Stimulated activated naive CD8-positive, alpha-beta T cell treated with anti-CD3 and anti-CD28 coated beads, Interleukin-15, Interleukin-2, amounts not matched to agents 100 ng/mL and 50 ng/mL, for 24 hours (primary cell): ENCODE results near the gene DMXL1.
"Not testable (repeated sequence)": the region's sequence is repeated elsewhere in the genome, so short reads cannot be mapped to it uniquely, and the experiment has no call there.

Experiments
- H3K27ac Mint-ChIP-seq: one replicate; pipeline ENCODE4 v1.8.0; 2021; ENCODE audit warnings: mild to moderate bottlenecking, mixed read lengths
- H3K27me3 Mint-ChIP-seq: one replicate; pipeline ENCODE4 v1.8.0; 2021; ENCODE audit warnings: mixed read lengths
- H3K36me3 Mint-ChIP-seq: one replicate; pipeline ENCODE4 v1.8.0; 2021; ENCODE audit warnings: low read depth, mixed read lengths
- H3K4me1 Mint-ChIP-seq: one replicate; pipeline ENCODE4 v1.8.0; 2021; ENCODE audit warnings: low read depth, mixed read lengths
- H3K4me3 Mint-ChIP-seq: one replicate; pipeline ENCODE4 v1.8.0; 2021; ENCODE audit warnings: mild to moderate bottlenecking, mixed read lengths
- H3K9me3 Mint-ChIP-seq: one replicate; pipeline ENCODE4 v1.8.0; 2021; ENCODE audit warnings: mixed read lengths

The DMXL1 gene

DNA sequence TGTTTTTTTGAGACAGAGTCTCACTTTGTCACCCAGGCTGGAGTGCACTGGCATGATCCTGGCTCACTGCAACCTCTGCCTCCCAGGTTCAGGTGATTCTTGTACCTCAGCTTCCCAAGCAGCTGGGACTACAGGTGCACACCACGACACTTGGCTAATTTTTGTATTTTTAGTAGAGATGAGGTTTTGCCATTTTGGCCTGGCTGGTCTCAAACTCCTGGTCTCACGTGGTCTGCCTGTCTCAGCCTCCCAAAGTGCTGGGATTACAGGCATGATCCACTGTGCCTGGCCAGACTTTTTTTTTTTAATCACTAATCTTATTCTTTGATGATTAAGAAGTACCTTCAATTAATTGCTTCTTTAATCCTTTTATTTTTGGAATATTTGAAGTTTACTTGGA lies 114.6 kb downstream of the DMXL1 start:
- H3K4me3 Mint-ChIP-seq, H3K9me3 Mint-ChIP-seq, H3K27ac Mint-ChIP-seq, H3K36me3 Mint-ChIP-seq, H3K27me3 Mint-ChIP-seq: not testable (repeated sequence)
- H3K4me1 Mint-ChIP-seq: peaks cover 14% of the 10 kb centered on the region

DNA sequence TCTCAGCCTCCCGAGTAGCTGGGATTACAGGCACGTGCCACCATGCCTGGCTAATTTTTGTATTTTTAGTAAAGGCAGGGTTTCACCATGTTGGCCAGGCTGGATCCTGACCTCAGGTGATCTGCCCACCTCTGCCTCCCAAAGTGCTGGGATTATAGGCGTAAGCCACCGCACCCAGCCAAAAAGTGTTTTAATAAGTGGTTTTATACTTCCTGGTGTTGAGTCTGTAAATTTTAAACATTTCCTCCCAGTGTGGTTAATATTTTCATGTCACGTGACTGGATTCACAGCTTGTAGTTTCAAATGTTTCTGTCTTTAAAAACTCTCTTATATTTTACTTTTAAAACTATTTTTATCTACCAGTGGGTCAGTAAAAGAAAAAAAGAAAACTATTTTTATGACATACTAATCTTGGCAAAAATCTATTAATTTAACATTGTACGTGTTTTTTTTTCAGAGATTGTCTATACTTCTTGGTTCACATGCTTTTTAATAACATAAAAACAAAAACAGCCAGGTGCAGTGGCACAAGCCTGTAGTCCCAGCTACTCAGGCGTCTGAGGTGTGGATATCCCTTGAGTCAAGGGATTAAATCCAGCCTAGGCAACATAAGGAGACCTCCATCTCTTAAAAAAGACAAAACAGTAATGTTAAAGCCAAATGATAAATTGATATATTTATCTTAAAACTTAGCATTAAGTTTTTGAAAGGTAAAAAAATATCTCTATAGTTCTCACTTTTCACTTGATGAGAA lies 117.1 kb downstream of the DMXL1 start:
- H3K4me3 Mint-ChIP-seq: no peak overlapping the region
- peaks cover 14% of the 10 kb centered on the region for H3K36me3 Mint-ChIP-seq
- no peaks in the 10 kb centered on the region for H3K27me3 Mint-ChIP-seq
- no peaks in the 10 kb centered on the region for H3K9me3 Mint-ChIP-seq
- H3K4me1 Mint-ChIP-seq: peaks cover 14% of the 10 kb centered on the region
- H3K27ac Mint-ChIP-seq: no peak overlapping the region

DNA sequence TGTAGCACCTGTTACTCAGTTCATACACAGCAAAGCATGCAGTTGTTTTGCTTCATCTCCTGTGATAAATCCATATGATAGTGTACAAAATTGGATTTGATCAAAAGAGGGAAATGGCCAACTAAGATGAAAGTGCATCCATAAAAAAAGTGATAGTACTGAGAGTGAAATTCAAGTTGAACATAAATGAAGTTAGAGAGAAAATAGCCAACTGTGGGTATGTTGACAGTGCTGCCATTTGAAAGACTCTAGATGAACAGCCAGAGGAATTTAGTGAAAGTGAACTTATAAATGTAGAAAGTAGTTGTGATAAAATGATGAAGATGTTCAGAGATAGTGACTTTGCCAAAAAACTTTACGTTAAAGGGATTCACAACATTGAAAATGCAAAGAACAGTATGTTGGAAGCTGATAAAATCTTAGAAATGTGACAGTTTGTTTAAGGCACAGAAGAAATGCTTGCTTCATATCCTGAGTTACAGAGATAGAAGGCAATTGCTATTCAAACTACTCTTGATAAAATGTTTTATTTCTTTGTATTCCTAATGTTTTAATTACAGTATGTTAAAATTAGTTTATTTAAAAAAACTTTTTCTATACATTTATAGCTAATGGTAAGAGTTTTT lies 119.7 kb downstream of the DMXL1 start:
- Mint-ChIP-seq H3K4me3 (no peak overlapping the region), H3K4me1 (peaks cover 14% of the 10 kb centered on the region), H3K27ac (no peak overlapping the region), H3K27me3 (no peaks in the 10 kb centered on the region), H3K36me3 (peaks cover 19% of the 10 kb centered on the region), H3K9me3 (no peaks in the 10 kb centered on the region)

DNA sequence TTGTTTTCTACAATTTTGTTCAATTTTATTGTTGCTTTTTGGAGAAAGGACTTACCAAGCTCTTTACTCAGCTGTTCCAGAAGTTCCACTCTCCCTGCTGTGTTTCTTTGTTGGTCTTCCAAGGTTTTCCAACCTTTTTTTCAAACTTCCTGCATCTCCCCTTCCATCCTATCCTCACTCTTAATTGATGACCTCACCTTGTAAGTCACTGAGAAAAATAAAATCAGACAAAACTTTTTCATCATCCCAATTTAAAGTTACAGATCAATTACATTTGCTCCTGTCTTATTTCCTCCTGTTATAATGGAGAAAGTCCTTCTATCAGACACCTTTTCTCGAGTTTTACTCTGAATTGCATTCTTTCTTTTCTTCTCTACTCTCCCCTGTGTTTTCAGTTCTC lies 121.1 kb downstream of the DMXL1 start:
- no peak overlapping the region for H3K27ac Mint-ChIP-seq
- no peak overlapping the region for H3K4me3 Mint-ChIP-seq
- H3K27me3 Mint-ChIP-seq: no peaks in the 10 kb centered on the region
- peaks cover 14% of the 10 kb centered on the region for H3K4me1 Mint-ChIP-seq
- peaks cover 30% of the 10 kb centered on the region for H3K36me3 Mint-ChIP-seq
- no peaks in the 10 kb centered on the region for H3K9me3 Mint-ChIP-seq

DNA sequence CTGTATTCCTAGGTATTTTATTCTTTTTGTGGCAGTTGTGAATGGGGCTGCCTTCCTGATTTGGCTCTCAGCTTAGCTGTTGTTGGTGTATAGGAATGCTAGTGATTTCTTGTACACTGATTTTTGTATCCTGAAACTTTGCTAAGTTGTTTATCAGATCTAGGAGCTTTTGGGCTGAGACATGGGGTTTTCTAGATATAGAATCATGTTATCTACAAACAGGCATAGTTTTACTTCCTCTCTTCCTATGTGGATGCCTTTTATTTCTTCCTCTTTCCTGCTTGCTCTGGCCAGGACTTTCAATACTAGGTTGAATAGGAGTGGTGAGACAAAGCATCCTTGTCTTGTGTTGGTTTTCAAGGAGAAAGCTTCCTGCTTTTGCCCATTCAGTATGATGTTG lies 129.9 kb downstream of the DMXL1 start:
- Mint-ChIP-seq H3K4me3 (no peak overlapping the region), H3K27me3 (no peaks in the 10 kb centered on the region), H3K36me3 (peaks cover 60% of the 10 kb centered on the region), H3K9me3 (peaks cover 4% of the 10 kb centered on the region), H3K27ac (no peak overlapping the region), H3K4me1 (peaks cover 12% of the 10 kb centered on the region)

DNA sequence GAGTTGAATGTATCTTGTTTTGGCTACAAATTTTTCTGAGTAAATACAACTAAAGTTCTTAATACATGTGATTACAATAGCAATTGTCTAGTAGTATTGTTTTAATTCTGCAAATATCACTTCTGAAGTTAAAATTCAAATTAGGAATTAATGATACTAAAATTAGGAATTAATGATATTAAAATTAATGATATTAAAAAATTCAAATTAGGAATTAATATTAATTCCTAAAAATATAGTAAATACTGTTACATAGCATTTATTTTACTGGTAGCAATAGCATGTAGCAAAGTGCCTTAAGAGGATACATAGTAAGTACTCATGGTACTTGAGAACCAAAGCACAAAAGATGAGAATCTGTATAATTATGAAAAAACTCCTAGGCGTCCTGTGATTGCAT lies 136.2 kb downstream of the DMXL1 start:
- H3K4me1 Mint-ChIP-seq: peaks cover 5% of the 10 kb centered on the region
- no peak overlapping the region for H3K27ac Mint-ChIP-seq
- H3K27me3 Mint-ChIP-seq: no peaks in the 10 kb centered on the region
- peaks cover 28% of the 10 kb centered on the region for H3K36me3 Mint-ChIP-seq
- H3K4me3 Mint-ChIP-seq: no peak overlapping the region
- H3K9me3 Mint-ChIP-seq: peaks cover under 1% of the 10 kb centered on the region

DNA sequence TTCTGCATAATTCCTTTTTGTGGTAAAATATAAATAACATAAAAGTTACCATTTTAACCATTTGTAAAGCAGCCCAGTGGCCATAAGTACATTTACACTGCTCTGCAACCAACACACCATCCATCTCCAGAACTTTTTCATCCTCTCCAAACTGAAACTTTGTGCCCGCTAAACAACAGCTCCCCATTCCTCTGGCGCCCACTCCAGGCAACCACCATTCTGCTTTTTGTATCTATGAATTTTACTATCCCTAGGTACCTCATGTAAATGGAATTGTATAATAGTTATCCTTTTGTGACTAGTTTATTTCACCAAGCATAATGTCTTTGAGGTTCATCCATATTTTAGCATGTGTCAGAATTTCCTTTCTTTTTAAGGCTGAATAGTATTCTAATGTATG lies 141.1 kb downstream of the DMXL1 start:
- H3K9me3 Mint-ChIP-seq: no peaks in the 10 kb centered on the region
- no peaks in the 10 kb centered on the region for H3K27me3 Mint-ChIP-seq
- H3K36me3 Mint-ChIP-seq: peaks cover 23% of the 10 kb centered on the region
- H3K4me3 Mint-ChIP-seq: no peak overlapping the region
- no peak overlapping the region for H3K27ac Mint-ChIP-seq
- H3K4me1 Mint-ChIP-seq: peaks cover 6% of the 10 kb centered on the region

DNA sequence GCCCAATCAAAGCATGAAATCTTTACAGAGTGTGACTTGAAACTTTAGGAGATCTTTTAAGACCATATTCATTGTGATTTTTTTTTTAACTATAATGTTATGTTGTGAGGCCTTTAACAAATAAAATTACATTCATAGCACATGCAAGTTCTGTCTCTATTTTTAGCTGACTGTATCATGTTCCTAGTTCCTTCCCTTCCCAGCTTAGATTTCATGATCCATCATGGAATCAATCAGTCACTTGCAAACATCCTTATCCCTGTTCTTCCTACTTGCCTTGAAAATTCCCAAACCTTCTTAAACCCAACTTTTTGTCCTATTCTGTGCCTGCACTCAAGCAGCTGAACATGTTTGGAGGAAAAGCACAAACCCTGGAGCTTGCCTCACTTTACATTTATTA lies 141.8 kb downstream of the DMXL1 start:
- Mint-ChIP-seq H3K27ac (no peak overlapping the region), H3K4me1 (peaks cover 6% of the 10 kb centered on the region), H3K27me3 (no peaks in the 10 kb centered on the region), H3K36me3 (peaks cover 23% of the 10 kb centered on the region), H3K4me3 (no peak overlapping the region), H3K9me3 (no peaks in the 10 kb centered on the region)

DNA sequence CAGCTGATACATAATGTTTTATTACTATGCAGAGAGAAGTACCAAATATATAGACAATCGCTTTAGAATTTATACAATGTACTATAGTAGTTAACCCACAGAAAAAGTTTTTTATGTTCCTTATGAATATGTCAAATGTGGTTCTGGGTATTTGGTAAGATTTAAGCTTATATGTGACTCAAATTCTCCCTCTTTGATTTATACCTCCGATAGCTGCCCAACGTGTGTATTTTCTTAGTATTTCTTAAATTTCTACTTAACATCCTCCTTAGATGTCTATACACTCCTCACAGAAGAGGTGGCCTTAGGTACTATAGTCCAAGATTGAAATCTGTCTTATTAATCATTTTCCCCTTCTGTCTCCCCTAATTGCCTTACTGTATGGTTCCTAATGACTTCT lies 146.3 kb downstream of the DMXL1 start:
- peaks cover 16% of the 10 kb centered on the region for H3K36me3 Mint-ChIP-seq

DNA sequence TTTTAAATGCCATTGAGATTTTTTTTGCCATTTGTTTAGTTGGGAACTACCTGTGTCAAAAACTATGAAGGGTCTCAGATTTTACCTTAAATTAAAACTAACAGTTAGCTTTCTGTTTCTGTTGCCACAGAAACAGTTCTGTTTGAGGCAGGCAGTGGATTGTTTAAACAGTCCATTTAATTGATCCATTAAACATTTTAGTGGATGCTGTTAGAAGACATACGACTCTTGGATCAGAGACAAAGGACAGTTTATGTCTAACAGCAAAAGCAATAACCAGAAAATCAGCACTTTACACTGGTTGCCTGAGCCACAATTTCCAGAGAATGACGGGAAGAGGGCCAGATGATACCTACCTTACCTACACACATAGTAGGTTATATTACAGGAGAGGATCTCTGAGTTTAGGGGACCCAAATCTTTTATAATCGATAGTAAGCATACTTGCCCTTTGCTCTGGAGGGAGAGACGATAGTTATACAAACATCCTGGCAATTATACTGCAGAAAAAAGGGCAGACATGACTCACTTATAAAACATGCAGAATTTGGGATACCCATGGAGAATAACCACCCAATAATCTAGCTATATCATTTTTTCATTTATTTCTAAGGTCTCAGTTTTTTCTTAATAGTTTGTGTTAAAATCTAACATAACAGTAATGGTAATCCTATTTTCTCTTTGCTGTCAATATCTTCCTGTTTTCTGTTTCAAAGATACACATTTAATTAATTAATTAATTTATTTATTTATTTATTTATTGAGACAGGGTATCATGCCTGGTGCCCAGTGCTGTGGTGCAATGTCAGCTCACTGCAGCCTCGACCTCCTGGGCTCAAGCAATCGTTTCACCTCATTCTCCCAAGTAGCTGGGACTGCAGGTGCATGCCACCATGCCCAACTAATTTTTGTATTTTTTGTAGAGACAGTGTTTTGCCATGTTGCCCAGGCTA lies 148.2 kb downstream of the DMXL1 start:
- Mint-ChIP-seq H3K4me3 (no peak overlapping the region), H3K9me3 (no peaks in the 10 kb centered on the region), H3K27me3 (no peaks in the 10 kb centered on the region), H3K4me1 (no peaks in the 10 kb centered on the region), H3K27ac (no peak overlapping the region), H3K36me3 (peaks cover 13% of the 10 kb centered on the region)

More for the DNA sequence above, 146.3 kb downstream of the DMXL1 start:
- H3K27me3 Mint-ChIP-seq: no peaks in the 10 kb centered on the region
- no peak overlapping the region for H3K4me3 Mint-ChIP-seq
- peaks cover under 1% of the 10 kb centered on the region for H3K4me1 Mint-ChIP-seq
- no peak overlapping the region for H3K27ac Mint-ChIP-seq
- no peaks in the 10 kb centered on the region for H3K9me3 Mint-ChIP-seq

DNA sequence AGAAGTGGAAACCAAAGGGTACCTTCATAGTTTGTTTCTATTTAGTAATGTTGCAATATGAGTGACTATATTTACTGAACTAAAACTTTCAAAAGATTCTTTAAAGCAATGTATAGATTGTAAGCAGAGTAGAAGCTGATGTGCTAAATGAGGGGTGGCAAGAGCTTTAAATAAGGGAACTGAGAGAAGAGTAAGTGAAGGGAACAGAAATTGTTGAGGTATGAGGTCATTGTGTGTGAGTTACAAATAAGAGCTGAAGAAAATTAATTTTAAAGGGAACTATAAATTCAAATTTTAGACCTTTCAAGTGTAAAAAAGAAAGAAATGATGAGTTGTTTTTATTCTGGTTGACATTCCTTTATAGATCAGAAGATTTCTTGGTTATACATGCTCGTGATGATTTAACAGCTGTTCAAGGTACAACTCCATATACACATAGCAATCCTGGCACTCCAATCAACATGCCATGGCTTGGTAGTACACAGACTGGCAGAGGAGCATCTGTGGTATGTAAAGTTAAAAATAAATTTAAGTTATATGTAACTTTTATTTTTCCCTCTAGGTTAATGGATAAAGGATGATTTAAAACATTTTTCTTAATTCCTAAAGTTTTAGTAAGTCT lies 149.8 kb downstream of the DMXL1 start:
- no peaks in the 10 kb centered on the region for H3K9me3 Mint-ChIP-seq
- no peak overlapping the region for H3K27ac Mint-ChIP-seq
- no peak overlapping the region for H3K4me3 Mint-ChIP-seq
- H3K4me1 Mint-ChIP-seq: no peaks in the 10 kb centered on the region
- no peaks in the 10 kb centered on the region for H3K27me3 Mint-ChIP-seq
- H3K36me3 Mint-ChIP-seq: peaks cover 19% of the 10 kb centered on the region

DNA sequence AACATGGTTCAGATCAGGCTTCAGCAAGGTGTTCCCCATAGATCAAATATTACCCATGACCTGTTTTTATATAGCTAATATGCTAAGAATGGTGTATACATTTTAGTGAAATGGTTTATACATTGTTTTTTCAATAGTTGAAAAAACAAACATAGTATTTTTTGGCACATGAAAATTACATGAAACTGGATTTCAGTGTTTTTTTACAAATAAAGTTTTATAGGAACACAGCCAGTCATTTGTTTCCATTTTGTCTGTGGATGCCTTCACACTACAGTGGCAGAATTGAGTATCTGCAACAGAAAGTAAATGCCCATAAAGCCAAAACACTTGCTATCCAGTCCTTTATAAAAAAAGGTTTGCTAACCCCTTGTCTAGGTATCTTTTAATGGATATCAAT lies 150.4 kb downstream of the DMXL1 start:
- Mint-ChIP-seq H3K36me3 (peaks cover 19% of the 10 kb centered on the region), H3K4me3 (no peak overlapping the region), H3K4me1 (no peaks in the 10 kb centered on the region), H3K9me3 (no peaks in the 10 kb centered on the region), H3K27me3 (no peaks in the 10 kb centered on the region), H3K27ac (no peak overlapping the region)

DNA sequence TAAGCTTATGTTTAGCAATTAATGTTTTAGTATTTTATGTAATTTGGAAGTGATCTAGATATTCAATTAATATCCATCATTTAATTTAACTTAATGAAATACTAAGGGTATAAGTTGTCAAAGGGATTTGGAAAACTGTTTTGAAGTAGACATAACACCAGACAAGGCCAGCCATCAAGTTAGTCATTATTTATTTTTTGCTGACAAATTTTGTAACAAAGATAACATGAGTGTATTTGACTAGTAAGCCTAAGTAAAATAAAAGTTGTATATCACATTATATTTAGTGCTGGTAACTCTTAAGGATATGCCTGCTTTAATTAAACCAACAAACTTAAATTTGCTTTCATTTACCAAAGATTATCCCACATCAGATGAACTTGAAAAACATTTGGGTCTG lies 159.1 kb downstream of the DMXL1 start:
- Mint-ChIP-seq H3K4me1 (no peaks in the 10 kb centered on the region), H3K36me3 (peaks cover 23% of the 10 kb centered on the region), H3K4me3 (no peak overlapping the region), H3K9me3 (no peaks in the 10 kb centered on the region), H3K27me3 (no peaks in the 10 kb centered on the region), H3K27ac (no peak overlapping the region)

DNA sequence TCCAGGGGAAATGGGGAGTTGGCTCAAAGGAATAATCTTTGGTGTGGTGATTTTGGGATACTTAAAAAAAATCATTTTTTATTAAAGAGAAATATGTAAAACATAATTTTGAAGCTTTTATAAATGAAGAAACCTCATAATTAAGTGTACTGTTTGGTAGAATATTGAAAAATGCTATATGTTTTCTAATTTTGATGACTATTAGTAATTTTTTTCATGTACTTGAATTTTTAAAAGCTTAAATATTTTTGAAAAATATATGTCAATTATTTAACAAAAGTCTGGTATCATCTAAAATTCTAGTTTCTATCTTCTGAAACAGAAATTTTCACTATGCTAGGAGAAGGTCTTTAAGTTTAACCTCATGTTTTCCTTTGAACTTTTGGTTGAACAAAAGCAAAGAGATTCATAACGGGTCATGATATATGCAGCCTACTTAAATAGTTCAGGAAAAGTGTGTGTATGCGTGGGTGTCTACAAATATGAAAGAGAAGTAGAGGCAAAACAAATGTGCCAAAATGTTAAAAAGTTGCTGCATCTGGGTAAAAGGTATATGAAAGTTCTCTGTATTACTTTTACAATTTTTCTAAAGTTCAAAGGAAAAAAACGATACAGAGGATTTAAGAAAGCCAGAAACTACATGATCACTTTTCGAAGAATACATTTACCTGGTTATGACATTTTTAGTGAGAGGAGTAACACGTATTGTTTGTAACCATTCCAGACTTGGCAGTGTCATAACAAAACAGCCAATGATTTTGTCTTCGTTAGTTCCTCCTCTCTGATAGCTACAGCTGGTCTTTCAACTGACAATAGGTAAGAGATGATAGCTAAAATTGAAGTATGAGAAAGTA lies 167.6 kb downstream of the DMXL1 start:
- no peak overlapping the region for H3K27ac Mint-ChIP-seq
- H3K9me3 Mint-ChIP-seq: no peaks in the 10 kb centered on the region
- H3K36me3 Mint-ChIP-seq: peaks cover 26% of the 10 kb centered on the region
- H3K27me3 Mint-ChIP-seq: no peaks in the 10 kb centered on the region
- peak overlapping the region; percentile 24 for H3K4me3 Mint-ChIP-seq
- H3K4me1 Mint-ChIP-seq: peaks cover 28% of the 10 kb centered on the region
